ENCODE results near the gene ZNF324.

- TF ChIP-seq CTCF (IDR thresholded peaks at IDR 0.05) (no peak), POLR2A (IDR thresholded peaks at IDR 0.05) (no peak)
Observed at GRCh38 chr19:58498316-58499020, 31.6 kb downstream of the ZNF324 start.

Measured in body of pancreas (tissue), 4 donors.